NAMALWA (cell line): Measurements from ENCODE around the gene LTO1.
A peak's percentile ranks its signal among the peaks of the same experiment; 100 is the strongest.
"Not testable (repeated sequence)": the region's sequence is repeated elsewhere in the genome, so short reads cannot be mapped to it uniquely, and the experiment has no call there.

ENCODE experiments used
- DNase-seq: peaks from one replicate; pipeline ENCODE4 v3.0.0-alpha.2; 2015; ENCODE audit warnings: low spot score

LTO1 gene

GRCh38 chr11:69700278-69701140, 25.4 kb upstream of the LTO1 start:
- DNase-seq: no peak

- DNase-seq: peak; percentile 58
Observed at GRCh38 chr11:69699213-69699612, 24.1 kb upstream of the LTO1 start.

- DNase-seq: no peak
Observed at GRCh38 chr11:69698362-69698761, 23.2 kb upstream of the LTO1 start.

GRCh38 chr11:69697861-69698260, 22.7 kb upstream of the LTO1 start:
- no peak for DNase-seq

- DNase-seq: no peak
Observed at GRCh38 chr11:69697469-69697843, 22.3 kb upstream of the LTO1 start.

GRCh38 chr11:69696749-69697468, 21.8 kb upstream of the LTO1 start:
- no peak for DNase-seq

- not testable (repeated sequence) for DNase-seq
Observed at GRCh38 chr11:69695995-69696394, 20.8 kb upstream of the LTO1 start.

GRCh38 chr11:69695581-69695980, 20.4 kb upstream of the LTO1 start:
- no peak for DNase-seq

- DNase-seq: no peak
Observed at GRCh38 chr11:69694781-69695180, 19.6 kb upstream of the LTO1 start.

- DNase-seq: no peak
Observed at GRCh38 chr11:69692422-69692821, 17.3 kb upstream of the LTO1 start.

- DNase-seq: no peak
Observed at GRCh38 chr11:69691463-69691862, 16.3 kb upstream of the LTO1 start.

- no peak for DNase-seq
Observed at GRCh38 chr11:69689484-69690319, 14.5 kb upstream of the LTO1 start.

GRCh38 chr11:69687969-69688771, 13.0 kb upstream of the LTO1 start:
- DNase-seq: not testable (repeated sequence)

GRCh38 chr11:69686856-69687255, 11.7 kb upstream of the LTO1 start:
- DNase-seq: no peak

GRCh38 chr11:69686452-69686851, 11.3 kb upstream of the LTO1 start:
- DNase-seq: no peak

- no peak for DNase-seq
Observed at GRCh38 chr11:69685348-69685747, 10.2 kb upstream of the LTO1 start.

- no peak for DNase-seq
Observed at GRCh38 chr11:69684651-69685050, 9.5 kb upstream of the LTO1 start.

- DNase-seq: no peak
Observed at GRCh38 chr11:69683764-69684333, 8.7 kb upstream of the LTO1 start.

GRCh38 chr11:69682681-69683326, 7.7 kb upstream of the LTO1 start:
- no peak for DNase-seq

- no peak for DNase-seq
Observed at GRCh38 chr11:69682221-69682620, 7.1 kb upstream of the LTO1 start.

GRCh38 chr11:69680688-69681087, 5.5 kb upstream of the LTO1 start:
- no peak for DNase-seq
